ENCODE results near the gene PYGB.

The PYGB gene

DNA sequence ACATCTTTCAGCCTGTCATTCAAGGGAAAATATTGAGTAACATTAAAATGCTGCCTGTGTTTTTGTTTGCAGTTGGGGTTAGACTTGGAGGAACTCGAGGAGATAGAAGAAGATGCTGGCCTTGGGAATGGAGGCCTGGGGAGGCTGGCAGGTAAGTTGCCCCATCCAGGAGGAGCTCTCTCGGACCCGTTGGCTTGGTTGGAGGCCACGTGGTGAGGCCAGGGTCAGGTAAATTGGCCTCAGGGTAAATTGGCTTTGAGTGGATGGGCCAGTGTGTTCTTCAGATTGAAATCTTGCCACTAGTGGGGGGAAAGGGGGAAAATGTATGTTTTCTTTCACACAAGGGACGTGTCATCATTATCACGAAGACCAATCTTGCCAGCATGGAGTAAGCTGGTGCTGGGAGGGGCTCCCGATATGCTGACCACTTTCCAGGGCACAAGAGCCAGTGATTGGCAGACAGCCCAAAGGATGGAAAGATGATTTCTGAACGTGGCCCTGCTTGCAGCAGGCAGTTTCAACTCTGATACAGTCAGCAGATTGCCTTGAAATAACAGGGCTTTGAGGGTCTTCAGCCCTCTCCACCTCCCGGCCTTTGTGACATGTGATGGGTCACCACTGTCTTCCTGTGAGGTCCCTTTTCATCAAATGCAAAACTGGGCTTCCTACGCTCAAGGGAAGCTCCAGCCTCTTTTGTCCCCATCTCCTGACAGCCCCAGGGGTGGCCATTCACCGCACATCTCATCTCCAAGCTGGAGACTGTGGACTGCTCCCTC lies 21.4 kb downstream of the PYGB start:
- TF ChIP-seq SIN3A (IDR thresholded peaks at IDR 0.05; ENCODE audit: borderline replicate concordance, insufficient read depth, low read length) (no peak), TAF1 (IDR thresholded peaks at IDR 0.05; ENCODE audit: borderline replicate concordance, insufficient read depth, low read length) (no peak), POLR2AphosphoS5 (IDR thresholded peaks at IDR 0.05; ENCODE audit: low read depth, low read length) (no peak), FOXP2 (optimal IDR thresholded peaks at IDR 0.05; ENCODE audit: borderline replicate concordance, extremely low read depth, extremely low read length, insufficient read depth) (no peak)
- TF ChIP-seq, protein P1, sequence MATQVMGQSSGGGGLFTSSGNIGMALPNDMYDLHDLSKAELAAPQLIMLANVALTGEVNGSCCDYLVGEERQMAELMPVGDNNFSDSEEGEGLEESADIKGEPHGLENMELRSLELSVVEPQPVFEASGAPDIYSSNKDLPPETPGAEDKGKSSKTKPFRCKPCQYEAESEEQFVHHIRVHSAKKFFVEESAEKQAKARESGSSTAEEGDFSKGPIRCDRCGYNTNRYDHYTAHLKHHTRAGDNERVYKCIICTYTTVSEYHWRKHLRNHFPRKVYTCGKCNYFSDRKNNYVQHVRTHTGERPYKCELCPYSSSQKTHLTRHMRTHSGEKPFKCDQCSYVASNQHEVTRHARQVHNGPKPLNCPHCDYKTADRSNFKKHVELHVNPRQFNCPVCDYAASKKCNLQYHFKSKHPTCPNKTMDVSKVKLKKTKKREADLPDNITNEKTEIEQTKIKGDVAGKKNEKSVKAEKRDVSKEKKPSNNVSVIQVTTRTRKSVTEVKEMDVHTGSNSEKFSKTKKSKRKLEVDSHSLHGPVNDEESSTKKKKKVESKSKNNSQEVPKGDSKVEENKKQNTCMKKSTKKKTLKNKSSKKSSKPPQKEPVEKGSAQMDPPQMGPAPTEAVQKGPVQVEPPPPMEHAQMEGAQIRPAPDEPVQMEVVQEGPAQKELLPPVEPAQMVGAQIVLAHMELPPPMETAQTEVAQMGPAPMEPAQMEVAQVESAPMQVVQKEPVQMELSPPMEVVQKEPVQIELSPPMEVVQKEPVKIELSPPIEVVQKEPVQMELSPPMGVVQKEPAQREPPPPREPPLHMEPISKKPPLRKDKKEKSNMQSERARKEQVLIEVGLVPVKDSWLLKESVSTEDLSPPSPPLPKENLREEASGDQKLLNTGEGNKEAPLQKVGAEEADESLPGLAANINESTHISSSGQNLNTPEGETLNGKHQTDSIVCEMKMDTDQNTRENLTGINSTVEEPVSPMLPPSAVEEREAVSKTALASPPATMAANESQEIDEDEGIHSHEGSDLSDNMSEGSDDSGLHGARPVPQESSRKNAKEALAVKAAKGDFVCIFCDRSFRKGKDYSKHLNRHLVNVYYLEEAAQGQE (IDR thresholded peaks at IDR 0.05; ENCODE audit: insufficient read depth in 1 of 2, low read depth in 2 of 2, low read length in 2 of 2), result no peak

DNA sequence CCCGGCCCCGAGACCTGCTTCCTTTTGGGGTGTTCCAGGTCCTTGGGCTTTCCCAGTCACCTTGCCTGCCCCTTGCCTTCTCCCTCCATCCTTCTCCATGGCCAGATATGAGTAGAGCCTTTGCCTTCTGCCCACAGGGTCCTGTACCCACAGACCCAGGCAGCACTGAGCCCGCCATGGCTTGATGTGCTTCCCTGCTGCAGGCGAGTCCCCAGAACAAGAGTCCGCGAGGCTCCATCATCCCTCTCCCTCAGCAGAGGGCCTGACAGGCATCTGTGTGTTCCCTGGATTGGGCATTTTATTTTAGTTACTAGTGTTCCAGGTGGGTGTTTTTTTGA lies 21.9 kb downstream of the PYGB start:
- TF ChIP-seq TAF1 (IDR thresholded peaks at IDR 0.05; ENCODE audit: borderline replicate concordance, insufficient read depth, low read length), result no peak
- TF ChIP-seq POLR2AphosphoS5 (IDR thresholded peaks at IDR 0.05; ENCODE audit: low read depth, low read length), result no peak
- TF ChIP-seq FOXP2 (optimal IDR thresholded peaks at IDR 0.05; ENCODE audit: borderline replicate concordance, extremely low read depth, extremely low read length, insufficient read depth), result no peak
- TF ChIP-seq, protein P1 (IDR thresholded peaks at IDR 0.05; ENCODE audit: insufficient read depth in 1 of 2, low read depth in 2 of 2, low read length in 2 of 2), result no peak
- TF ChIP-seq SIN3A (IDR thresholded peaks at IDR 0.05; ENCODE audit: borderline replicate concordance, insufficient read depth, low read length), result no peak

DNA sequence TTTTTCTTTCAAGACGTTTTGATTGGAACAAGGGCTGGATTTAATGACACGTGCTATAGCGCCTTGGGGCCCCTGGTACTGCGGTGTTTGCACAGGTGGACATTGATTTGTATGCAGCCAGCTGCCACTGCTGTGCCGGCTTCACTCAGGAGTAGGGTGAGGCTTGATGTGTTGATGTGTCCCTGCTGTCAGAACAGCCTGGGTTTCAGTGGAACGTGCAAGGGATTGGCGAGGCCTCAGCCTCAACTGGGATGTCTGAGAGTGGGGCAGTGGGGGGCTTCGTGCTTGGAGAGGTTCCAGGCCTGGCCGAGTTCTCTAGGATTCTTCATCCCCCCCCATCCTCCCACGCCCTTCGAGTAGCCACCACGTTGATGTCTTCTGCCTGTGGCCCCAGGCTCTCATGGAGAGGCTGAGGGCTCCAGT lies 23.0 kb downstream of the PYGB start:
- TF ChIP-seq SIN3A (IDR thresholded peaks at IDR 0.05; ENCODE audit: borderline replicate concordance, insufficient read depth, low read length) (no peak), TAF1 (IDR thresholded peaks at IDR 0.05; ENCODE audit: borderline replicate concordance, insufficient read depth, low read length) (no peak), POLR2AphosphoS5 (IDR thresholded peaks at IDR 0.05; ENCODE audit: low read depth, low read length) (no peak), FOXP2 (optimal IDR thresholded peaks at IDR 0.05; ENCODE audit: borderline replicate concordance, extremely low read depth, extremely low read length, insufficient read depth) (no peak)
- TF ChIP-seq, protein P1 (IDR thresholded peaks at IDR 0.05; ENCODE audit: insufficient read depth in 1 of 2, low read depth in 2 of 2, low read length in 2 of 2), result no peak

DNA sequence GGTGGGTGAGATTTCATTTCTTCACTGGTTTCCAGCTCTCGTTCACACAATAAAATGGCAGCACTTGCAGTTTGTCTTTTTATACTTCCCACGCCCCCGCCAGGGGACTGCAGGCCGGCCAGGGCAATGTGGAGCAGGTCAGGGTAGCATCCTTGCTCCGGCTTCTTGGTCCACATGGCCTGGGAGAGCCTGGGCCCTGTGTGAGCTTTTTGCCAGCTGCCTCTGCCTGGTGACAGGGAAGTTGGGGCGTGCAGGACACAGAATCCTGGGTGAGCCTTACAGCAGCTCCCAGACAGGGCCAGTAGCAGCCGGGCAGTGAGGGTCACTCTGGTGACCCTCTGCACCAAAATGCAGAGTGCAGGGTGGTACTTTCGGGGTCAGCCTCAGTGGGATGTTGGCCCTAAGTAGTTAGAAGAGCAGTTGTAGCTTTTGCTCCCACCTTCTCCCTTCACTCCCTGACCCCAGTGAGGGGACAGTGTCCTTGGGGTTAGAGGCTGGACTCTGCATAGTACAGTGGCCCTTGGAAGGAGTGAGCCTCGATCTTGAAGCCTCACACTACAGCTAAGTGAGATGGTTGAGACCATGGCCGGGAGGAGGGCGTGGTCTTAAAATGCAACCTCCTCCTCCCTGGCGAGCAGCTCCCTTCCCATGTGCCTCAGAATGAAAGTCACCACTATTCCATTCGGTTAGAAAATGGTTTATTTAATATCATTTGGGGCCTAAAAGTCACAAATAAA lies 23.8 kb downstream of the PYGB start:
- TF ChIP-seq POLR2AphosphoS5 (IDR thresholded peaks at IDR 0.05; ENCODE audit: low read depth, low read length) (no peak), SIN3A (IDR thresholded peaks at IDR 0.05; ENCODE audit: borderline replicate concordance, insufficient read depth, low read length) (no peak), FOXP2 (optimal IDR thresholded peaks at IDR 0.05; ENCODE audit: borderline replicate concordance, extremely low read depth, extremely low read length, insufficient read depth) (no peak), TAF1 (IDR thresholded peaks at IDR 0.05; ENCODE audit: borderline replicate concordance, insufficient read depth, low read length) (no peak)
- TF ChIP-seq, protein P1 (IDR thresholded peaks at IDR 0.05; ENCODE audit: insufficient read depth in 1 of 2, low read depth in 2 of 2, low read length in 2 of 2), result no peak

Measured in PFSK-1 (cell line).